ENCODE measurements around the gene MGLL. TPM values are rescaled to one million over a fixed set of nuclear protein-coding genes. Genes with fewer than 3 reads are reported as not detected.

MGLL gene
- polyA plus RNA-seq, 1 experiment = 108 TPM

GRCh38 chr3:127776347-127776746 is 46.0 kb downstream of the MGLL start:
- no peak for DNase-seq (ENCODE audit: low read depth)
- peaks cover 2% of the 10 kb centered on the region for H3K36me3 ChIP-seq (ENCODE audit: control insufficient read depth, insufficient read depth, low read length)
- no peak overlapping the region for H3K4me3 ChIP-seq (ENCODE audit: low read depth, low read length)
- no peak for TF ChIP-seq CTCF (IDR thresholded peaks at IDR 0.05; ENCODE audit: insufficient read depth, low read depth, low read length)
- CTCF ChIA-PET = interaction anchor here (1.1 kb wide), 1 partner anchor 11 kb away, joined by 3 read pairs; no protein-coding TSS in a partner anchor
- POLR2A ChIA-PET = no interaction called here
- no peaks in the 10 kb centered on the region for H3K27me3 ChIP-seq (ENCODE audit: control insufficient read depth, insufficient read depth, low read length)

GRCh38 chr3:127775398-127776109 is 46.8 kb downstream of the MGLL start:
- POLR2A ChIA-PET = no interaction called here
- H3K27me3 ChIP-seq (ENCODE audit: control insufficient read depth, insufficient read depth, low read length) = no peaks in the 10 kb centered on the region
- no peak for TF ChIP-seq CTCF (IDR thresholded peaks at IDR 0.05; ENCODE audit: insufficient read depth, low read depth, low read length)
- DNase-seq (ENCODE audit: low read depth) = no peak
- no peak overlapping the region for H3K4me3 ChIP-seq (ENCODE audit: low read depth, low read length)
- peaks cover 2% of the 10 kb centered on the region for H3K36me3 ChIP-seq (ENCODE audit: control insufficient read depth, insufficient read depth, low read length)
- CTCF ChIA-PET = interaction anchor here (1.1 kb wide), 1 partner anchor 12 kb away, joined by 3 read pairs; no protein-coding TSS in a partner anchor

GRCh38 chr3:127774647-127775046 is 47.7 kb downstream of the MGLL start:
- POLR2A ChIA-PET = no interaction called here
- TF ChIP-seq CTCF (IDR thresholded peaks at IDR 0.05; ENCODE audit: insufficient read depth, low read depth, low read length) = no peak
- DNase-seq (ENCODE audit: low read depth) = no peak
- Histone ChIP-seq H3K36me3 (ENCODE audit: control insufficient read depth, insufficient read depth, low read length) (peaks cover 1% of the 10 kb centered on the region), H3K4me3 (ENCODE audit: low read depth, low read length) (no peak overlapping the region), H3K27me3 (ENCODE audit: control insufficient read depth, insufficient read depth, low read length) (no peaks in the 10 kb centered on the region)
- CTCF ChIA-PET = no interaction called here

GRCh38 chr3:127773752-127774395 is 48.4 kb downstream of the MGLL start:
- Histone ChIP-seq H3K27me3 (ENCODE audit: control insufficient read depth, insufficient read depth, low read length) (no peaks in the 10 kb centered on the region), H3K4me3 (ENCODE audit: low read depth, low read length) (no peak overlapping the region), H3K36me3 (ENCODE audit: control insufficient read depth, insufficient read depth, low read length) (no peaks in the 10 kb centered on the region)
- no peak for DNase-seq (ENCODE audit: low read depth)
- no peak for TF ChIP-seq CTCF (IDR thresholded peaks at IDR 0.05; ENCODE audit: insufficient read depth, low read depth, low read length)
- CTCF ChIA-PET = no interaction called here
- POLR2A ChIA-PET = no interaction called here

GRCh38 chr3:127772827-127773751 is 49.2 kb downstream of the MGLL start:
- no peak overlapping the region for H3K4me3 ChIP-seq (ENCODE audit: low read depth, low read length)
- H3K36me3 ChIP-seq (ENCODE audit: control insufficient read depth, insufficient read depth, low read length) = no peaks in the 10 kb centered on the region
- CTCF ChIA-PET = no interaction called here
- no peak for TF ChIP-seq CTCF (IDR thresholded peaks at IDR 0.05; ENCODE audit: insufficient read depth, low read depth, low read length)
- H3K27me3 ChIP-seq (ENCODE audit: control insufficient read depth, insufficient read depth, low read length) = no peaks in the 10 kb centered on the region
- POLR2A ChIA-PET = no interaction called here
- DNase-seq (ENCODE audit: low read depth) = no peak

All from BJ (cell line).